ENCODE measurements around the gene NOP53. TPM values are rescaled to one million over a fixed set of nuclear protein-coding genes. Genes with fewer than 3 reads are reported as not detected.
"Not testable (repeated sequence)": the region's sequence is repeated elsewhere in the genome, so short reads cannot be mapped to it uniquely, and the experiment has no call there.

The NOP53 gene
- total RNA-seq, 2 experiments from 2014 or later, result 212 to 296 TPM

GRCh38 chr19:47767349-47767748 is 22.0 kb downstream of the NOP53 start:
- intact Hi-C loops (cut with micrococcal nuclease; ENCODE audit: unreplicated experiment), result no loop called here
- ChIA-PET POLR2A (no interaction called here), CTCF (ENCODE audit: unreplicated experiment) (no interaction called here)
- no peaks in the 10 kb centered on the region for H3K9me2 ChIP-seq (ENCODE audit: insufficient read depth, low read length)
- no peak overlapping the region for H3K4me3 ChIP-seq (ENCODE audit: low read depth, low read length, poor library complexity, severe bottlenecking)
- no peaks in the 10 kb centered on the region for H4K20me1 ChIP-seq (ENCODE audit: insufficient read depth, low read length)
- no peak for DNase-seq (ENCODE audit: low spot score)
- no peaks in the 10 kb centered on the region for H3K9me3 ChIP-seq (ENCODE audit: low read length)
- no peak overlapping the region for H2AFZ ChIP-seq (ENCODE audit: low read length)
- H3K36me3 ChIP-seq (ENCODE audit: insufficient read depth, low read length), result no peaks in the 10 kb centered on the region
- no peak overlapping the region for H3K4me2 ChIP-seq (ENCODE audit: low read length)
- no peak overlapping the region for H3K27ac ChIP-seq (ENCODE audit: low read depth, low read length, poor library complexity, severe bottlenecking)
- no peaks in the 10 kb centered on the region for H3K79me2 ChIP-seq (ENCODE audit: insufficient read depth, low read depth, low read length)
- BruUV-seq (replicated peaks), result no TSS peak
- TF ChIP-seq EZH2phosphoT487 (IDR thresholded peaks at IDR 0.05; ENCODE audit: borderline replicate concordance, low read depth, low read length) (no peak), CTCF (conservative IDR thresholded peaks at IDR 0.05; ENCODE audit: low read length) (no peak)
- H3K4me1 ChIP-seq (ENCODE audit: insufficient read depth, low read length, poor library complexity, severe bottlenecking), result peaks cover 13% of the 10 kb centered on the region

- no peak overlapping the region for H2AFZ ChIP-seq (ENCODE audit: low read length)
- DNase-seq (ENCODE audit: low spot score), result no peak
- no peak overlapping the region for H3K27ac ChIP-seq (ENCODE audit: low read depth, low read length, poor library complexity, severe bottlenecking)
- no peaks in the 10 kb centered on the region for H3K9me2 ChIP-seq (ENCODE audit: insufficient read depth, low read length)
- no peaks in the 10 kb centered on the region for H4K20me1 ChIP-seq (ENCODE audit: insufficient read depth, low read length)
- CTCF ChIA-PET (ENCODE audit: unreplicated experiment), result no interaction called here
- H3K9me3 ChIP-seq (ENCODE audit: low read length), result no peaks in the 10 kb centered on the region
- intact Hi-C loops (cut with micrococcal nuclease; ENCODE audit: unreplicated experiment), result no loop called here
- TF ChIP-seq CTCF (conservative IDR thresholded peaks at IDR 0.05; ENCODE audit: low read length) (no peak), EZH2phosphoT487 (IDR thresholded peaks at IDR 0.05; ENCODE audit: borderline replicate concordance, low read depth, low read length) (no peak)
- H3K4me3 ChIP-seq (ENCODE audit: low read depth, low read length, poor library complexity, severe bottlenecking), result no peak overlapping the region
- POLR2A ChIA-PET, result no interaction called here
- no peak overlapping the region for H3K4me2 ChIP-seq (ENCODE audit: low read length)
- BruUV-seq (replicated peaks), result no TSS peak
- H3K36me3 ChIP-seq (ENCODE audit: insufficient read depth, low read length), result no peaks in the 10 kb centered on the region
- no peaks in the 10 kb centered on the region for H3K79me2 ChIP-seq (ENCODE audit: insufficient read depth, low read depth, low read length)
- peaks cover 13% of the 10 kb centered on the region for H3K4me1 ChIP-seq (ENCODE audit: insufficient read depth, low read length, poor library complexity, severe bottlenecking)
Observed at GRCh38 chr19:47768604-47769003, 23.3 kb downstream of the NOP53 start.

- H3K9me2 ChIP-seq (ENCODE audit: insufficient read depth, low read length), result no peaks in the 10 kb centered on the region
- intact Hi-C loops (cut with micrococcal nuclease; ENCODE audit: unreplicated experiment), result no loop called here
- H3K4me1 ChIP-seq (ENCODE audit: insufficient read depth, low read length, poor library complexity, severe bottlenecking), result peaks cover 13% of the 10 kb centered on the region
- no TSS peak for BruUV-seq (replicated peaks)
- no peak overlapping the region for H2AFZ ChIP-seq (ENCODE audit: low read length)
- no peak overlapping the region for H3K4me3 ChIP-seq (ENCODE audit: low read depth, low read length, poor library complexity, severe bottlenecking)
- POLR2A ChIA-PET, result no interaction called here
- no peaks in the 10 kb centered on the region for H3K36me3 ChIP-seq (ENCODE audit: insufficient read depth, low read length)
- DNase-seq (ENCODE audit: low spot score), result no peak
- TF ChIP-seq CTCF (conservative IDR thresholded peaks at IDR 0.05; ENCODE audit: low read length) (no peak), EZH2phosphoT487 (IDR thresholded peaks at IDR 0.05; ENCODE audit: borderline replicate concordance, low read depth, low read length) (no peak)
- CTCF ChIA-PET (ENCODE audit: unreplicated experiment), result no interaction called here
- H3K9me3 ChIP-seq (ENCODE audit: low read length), result no peaks in the 10 kb centered on the region
- no peaks in the 10 kb centered on the region for H4K20me1 ChIP-seq (ENCODE audit: insufficient read depth, low read length)
- H3K27ac ChIP-seq (ENCODE audit: low read depth, low read length, poor library complexity, severe bottlenecking), result no peak overlapping the region
- H3K4me2 ChIP-seq (ENCODE audit: low read length), result peak overlapping the region; percentile 38
- no peaks in the 10 kb centered on the region for H3K79me2 ChIP-seq (ENCODE audit: insufficient read depth, low read depth, low read length)
Observed at GRCh38 chr19:47769534-47769933, 24.2 kb downstream of the NOP53 start.

- H3K36me3 ChIP-seq (ENCODE audit: insufficient read depth, low read length); H4K20me1 ChIP-seq (ENCODE audit: insufficient read depth, low read length); H3K9me2 ChIP-seq (ENCODE audit: insufficient read depth, low read length); H3K27ac ChIP-seq (ENCODE audit: low read depth, low read length, poor library complexity, severe bottlenecking); H3K4me3 ChIP-seq (ENCODE audit: low read depth, low read length, poor library complexity, severe bottlenecking); BruUV-seq (replicated peaks); DNase-seq (ENCODE audit: low spot score); CTCF ChIA-PET (ENCODE audit: unreplicated experiment); intact Hi-C loops (cut with micrococcal nuclease; ENCODE audit: unreplicated experiment); POLR2A ChIA-PET; H3K79me2 ChIP-seq (ENCODE audit: insufficient read depth, low read depth, low read length); H3K4me2 ChIP-seq (ENCODE audit: low read length); H3K9me3 ChIP-seq (ENCODE audit: low read length); H2AFZ ChIP-seq (ENCODE audit: low read length): not testable (repeated sequence)
- peaks cover 13% of the 10 kb centered on the region for H3K4me1 ChIP-seq (ENCODE audit: insufficient read depth, low read length, poor library complexity, severe bottlenecking)
Observed at GRCh38 chr19:47771291-47771690, 25.9 kb downstream of the NOP53 start.

Measured in OCI-LY7 (cell line).